RWPE2 (cell line): ENCODE results near the gene MTPN.

Experiments
- ATAC-seq: fragments of 200-7000 bp; cut with Tn5 transposase; 3 replicates; pipeline ENCODE4 v1.9.1; 2021; ENCODE audit warnings: low read depth
- DNase-seq: peaks from one replicate; pipeline ENCODE4 v3.0.0-alpha.2; 2020; ENCODE audit warnings: low spot score
- H3K27ac ChIP-seq: fragments of 450-650 bp; 2 replicates; pipeline ENCODE4 v1.5.1; 2017; ENCODE audit warnings: mild to moderate bottlenecking; ENCODE audit not compliant: poor library complexity, severe bottlenecking
- H3K27me3 ChIP-seq: fragments of 250-450 bp; sonication (Bioruptor Pico); 2 replicates; pipeline ENCODE4 v1.5.1; 2021; ENCODE audit warnings: mild to moderate bottlenecking, moderate library complexity; ENCODE audit not compliant: insufficient read depth, poor library complexity, severe bottlenecking
- H3K36me3 ChIP-seq: fragments of 250-450 bp; sonication (Bioruptor Pico); 2 replicates; pipeline ENCODE4 v1.5.1; 2020; ENCODE audit warnings: low read depth, mild to moderate bottlenecking, moderate library complexity
- H3K4me1 ChIP-seq: fragments of 250-450 bp; sonication (Bioruptor Pico); 2 replicates; pipeline ENCODE4 v1.5.1; 2021; ENCODE audit warnings: mild to moderate bottlenecking, moderate library complexity; ENCODE audit not compliant: insufficient read depth, poor library complexity, severe bottlenecking
- H3K4me3 ChIP-seq: fragments of 250-450 bp; sonication (Bioruptor Pico); 2 replicates; pipeline ENCODE4 v1.5.1; 2021; ENCODE audit warnings: mild to moderate bottlenecking, moderate library complexity; ENCODE audit not compliant: severe bottlenecking
- H3K9me3 ChIP-seq: fragments of 250-450 bp; sonication (Bioruptor Pico); 2 replicates; pipeline ENCODE4 v1.5.1; 2021; ENCODE audit warnings: mild to moderate bottlenecking, moderate library complexity; ENCODE audit not compliant: severe bottlenecking
- CTCF ChIP-seq: fragments of 450-650 bp; IDR thresholded peaks from one replicate; pipeline ENCODE4 v1.5.1; 2017; ENCODE audit warnings: mild to moderate bottlenecking, moderate library complexity; ENCODE audit not compliant: poor library complexity, severe bottlenecking

Gene MTPN

GRCh38 chr7:135917721-135918120 lies 59.4 kb downstream of the MTPN start:
- TF ChIP-seq CTCF, result no peak
- DNase-seq (no peak), ATAC-seq (no peak)
- Histone ChIP-seq H3K4me1 (no peaks in the 10 kb centered on the region), H3K27ac (no peak overlapping the region), H3K27me3 (no peaks in the 10 kb centered on the region), H3K4me3 (no peak overlapping the region), H3K9me3 (no peaks in the 10 kb centered on the region), H3K36me3 (no peaks in the 10 kb centered on the region)

GRCh38 chr7:135914346-135914745 lies 62.8 kb downstream of the MTPN start:
- Histone ChIP-seq H3K4me3 (no peak overlapping the region), H3K4me1 (no peaks in the 10 kb centered on the region), H3K36me3 (no peaks in the 10 kb centered on the region), H3K27me3 (no peaks in the 10 kb centered on the region), H3K27ac (no peak overlapping the region), H3K9me3 (no peaks in the 10 kb centered on the region)
- TF ChIP-seq CTCF, result no peak
- no peak for DNase-seq
- no peak for ATAC-seq

- Histone ChIP-seq H3K27me3 (no peaks in the 10 kb centered on the region), H3K9me3 (no peaks in the 10 kb centered on the region), H3K36me3 (no peaks in the 10 kb centered on the region), H3K4me3 (no peak overlapping the region), H3K4me1 (no peaks in the 10 kb centered on the region), H3K27ac (no peak overlapping the region)
- no peak for TF ChIP-seq CTCF
- DNase-seq (no peak), ATAC-seq (no peak)
Observed at GRCh38 chr7:135913404-135913803, 63.8 kb downstream of the MTPN start.

DNA sequence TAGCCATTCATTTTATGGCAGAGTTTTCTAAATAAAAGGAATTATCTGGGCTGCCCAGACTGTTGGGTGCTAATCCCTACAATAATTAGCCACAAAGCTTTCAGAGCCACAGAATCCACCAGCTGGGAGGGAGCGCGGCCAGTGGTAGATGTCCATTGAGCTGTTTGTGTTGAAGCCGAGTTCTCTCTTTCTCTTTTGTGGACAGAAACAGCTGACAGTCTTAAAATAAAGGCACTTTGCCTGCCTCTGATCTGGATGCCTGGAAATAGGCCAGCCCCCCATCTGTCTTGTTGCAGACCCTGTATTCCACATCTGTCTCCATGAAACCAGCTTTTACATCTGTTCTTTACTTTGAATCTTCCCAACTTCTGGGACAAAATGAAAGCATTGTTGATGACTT lies 66.1 kb downstream of the MTPN start:
- no peaks in the 10 kb centered on the region for H3K4me1 ChIP-seq
- TF ChIP-seq CTCF, result no peak
- no peaks in the 10 kb centered on the region for H3K9me3 ChIP-seq
- no peak overlapping the region for H3K27ac ChIP-seq
- H3K36me3 ChIP-seq, result no peaks in the 10 kb centered on the region
- ATAC-seq (no peak), DNase-seq (no peak)
- no peaks in the 10 kb centered on the region for H3K27me3 ChIP-seq
- H3K4me3 ChIP-seq, result no peak overlapping the region

GRCh38 chr7:135910393-135911036 lies 66.6 kb downstream of the MTPN start:
- ATAC-seq (no peak), DNase-seq (no peak)
- Histone ChIP-seq H3K27ac (no peak overlapping the region), H3K36me3 (no peaks in the 10 kb centered on the region), H3K9me3 (no peaks in the 10 kb centered on the region), H3K4me1 (no peaks in the 10 kb centered on the region), H3K27me3 (no peaks in the 10 kb centered on the region), H3K4me3 (no peak overlapping the region)
- no peak for TF ChIP-seq CTCF
